Measurements from ENCODE around the gene FBXW7.

Gene FBXW7

GRCh38 chr4:152427981-152428380 is 107.9 kb downstream of the FBXW7 start:
- DNase-seq (ENCODE audit: low read depth in 2 of 2), result no peak

GRCh38 chr4:152424977-152425376 is 110.9 kb downstream of the FBXW7 start:
- DNase-seq (ENCODE audit: low read depth in 2 of 2), result no peak

GRCh38 chr4:152424396-152424795 is 111.5 kb downstream of the FBXW7 start:
- no peak for DNase-seq (ENCODE audit: low read depth in 2 of 2)

- no peak for DNase-seq (ENCODE audit: low read depth in 2 of 2)
These were observed 113.0 kb downstream of the FBXW7 start for GRCh38 chr4:152422817-152423320.

- no peak for DNase-seq (ENCODE audit: low read depth in 2 of 2)
These were observed 114.3 kb downstream of the FBXW7 start for GRCh38 chr4:152421576-152421975.

- no peak for DNase-seq (ENCODE audit: low read depth in 2 of 2)
These were observed 116.1 kb downstream of the FBXW7 start for GRCh38 chr4:152419809-152420208.

GRCh38 chr4:152417673-152418072 is 118.2 kb downstream of the FBXW7 start:
- no peak for DNase-seq (ENCODE audit: low read depth in 2 of 2)

GRCh38 chr4:152415980-152416379 is 119.9 kb downstream of the FBXW7 start:
- no peak for DNase-seq (ENCODE audit: low read depth in 2 of 2)

- DNase-seq (ENCODE audit: low read depth in 2 of 2), result no peak
These were observed 127.2 kb downstream of the FBXW7 start for GRCh38 chr4:152408514-152409327.

- DNase-seq (ENCODE audit: low read depth in 2 of 2), result no peak
These were observed 134.5 kb downstream of the FBXW7 start for GRCh38 chr4:152401424-152401823.

GRCh38 chr4:152399246-152399645 is 136.6 kb downstream of the FBXW7 start:
- DNase-seq (ENCODE audit: low read depth in 2 of 2), result no peak

GRCh38 chr4:152398060-152398459 is 137.8 kb downstream of the FBXW7 start:
- no peak for DNase-seq (ENCODE audit: low read depth in 2 of 2)

- DNase-seq (ENCODE audit: low read depth in 2 of 2), result no peak
These were observed 141.1 kb downstream of the FBXW7 start for GRCh38 chr4:152394791-152395190.

- DNase-seq (ENCODE audit: low read depth in 2 of 2), result no peak
These were observed 143.8 kb downstream of the FBXW7 start for GRCh38 chr4:152392079-152392478.

- DNase-seq (ENCODE audit: low read depth in 2 of 2), result no peak
These were observed 145.7 kb downstream of the FBXW7 start for GRCh38 chr4:152390216-152390615.

GRCh38 chr4:152389359-152389758 is 146.5 kb downstream of the FBXW7 start:
- DNase-seq (ENCODE audit: low read depth in 2 of 2), result no peak

- no peak for DNase-seq (ENCODE audit: low read depth in 2 of 2)
These were observed 150.3 kb downstream of the FBXW7 start for GRCh38 chr4:152385551-152385950.

GRCh38 chr4:152382057-152382785 is 153.7 kb downstream of the FBXW7 start:
- no peak for DNase-seq (ENCODE audit: low read depth in 2 of 2)

- DNase-seq (ENCODE audit: low read depth in 2 of 2), result no peak
These were observed 155.0 kb downstream of the FBXW7 start for GRCh38 chr4:152380919-152381318.

- DNase-seq (ENCODE audit: low read depth in 2 of 2), result no peak
These were observed 155.7 kb downstream of the FBXW7 start for GRCh38 chr4:152380185-152380584.

- DNase-seq (ENCODE audit: low read depth in 2 of 2), result no peak
These were observed 161.1 kb downstream of the FBXW7 start for GRCh38 chr4:152374606-152375285.

GRCh38 chr4:152374153-152374552 is 161.7 kb downstream of the FBXW7 start:
- DNase-seq (ENCODE audit: low read depth in 2 of 2), result no peak
